NCI-H2171 (cell line): ENCODE data around the gene SCGB1D2.

Experiments used
- DNase-seq: peaks from one replicate; lab custom pipeline; 2025; lab: John Stamatoyannopoulos, UW

The SCGB1D2 gene

GRCh38 chr11:62260261-62260953 lies 18.4 kb downstream of the SCGB1D2 start:
- no peak for DNase-seq

- DNase-seq, result no peak
These were observed 22.0 kb downstream of the SCGB1D2 start for GRCh38 chr11:62264004-62264403.

GRCh38 chr11:62266558-62266957 lies 24.5 kb downstream of the SCGB1D2 start:
- DNase-seq, result no peak

- DNase-seq, result no peak
These were observed 25.0 kb downstream of the SCGB1D2 start for GRCh38 chr11:62267050-62267449.

GRCh38 chr11:62267576-62267975 lies 25.5 kb downstream of the SCGB1D2 start:
- DNase-seq, result no peak

- no peak for DNase-seq
These were observed 27.7 kb downstream of the SCGB1D2 start, which contains the start of gene SCGB2A2 for GRCh38 chr11:62269654-62270278. SCGB2A2 (plus strand) TSS chr11:62270158; CDS start chr11:62270217, 59 bp downstream.

GRCh38 chr11:62273284-62273683 lies 31.2 kb downstream of the SCGB1D2 start:
- DNase-seq, result no peak

- no peak for DNase-seq
These were observed 31.8 kb downstream of the SCGB1D2 start for GRCh38 chr11:62273789-62274275.

- no peak for DNase-seq
These were observed 38.4 kb downstream of the SCGB1D2 start for GRCh38 chr11:62280452-62280851.
